ENCODE data around the gene ARRB2. TPM values are rescaled to one million over a fixed set of nuclear protein-coding genes. Genes with fewer than 3 reads are reported as not detected.

Gene ARRB2
- total and polyA plus RNA-seq, 2 experiments from 2014 or later, result 37.3 to 45.0 TPM

GRCh38 chr17:4739122-4740024 is 28.9 kb downstream of the ARRB2 start, which contains the start of the genes CXCL16 and ZMYND15:
Gene CXCL16 (minus strand): TSS chr17:4739928. CDS start chr17:4739339, 589 bp downstream.
Gene ZMYND15 (plus strand): TSS chr17:4739833. CDS start chr17:4740549, 716 bp downstream.
- 0 out of 2 replicates have a peak, but pooled peaks cover 5% of the 10 kb centered on the region for H4K20me1 ChIP-seq (replicated peaks; ENCODE audit: insufficient read depth)
- H3K79me2 ChIP-seq (replicated peaks; ENCODE audit: insufficient read depth), result no peaks in the 10 kb centered on the region
- ATAC-seq (peak; percentile 69), DNase-seq (ENCODE audit: low spot score) (peak; percentile 55)
- peak within 1 kb of the TSS; percentile 96 for H2AFZ ChIP-seq
- H3F3A ChIP-seq (replicated peaks; ENCODE audit: low read depth), result peaks cover 6% of the 10 kb centered on the region; the same call in 1 of the 2 replicates
- Mint-ChIP-seq H3K4me3 (peak within 1 kb of the TSS; percentile 79), H3K9me3 (no peaks in the 10 kb centered on the region; the same call in 1 of the 3 replicates), H3K36me3 (ENCODE audit: low read depth) (no peaks in the 10 kb centered on the region; the same call in 2 of the 3 replicates), H3K4me1 (peaks cover 9% of the 10 kb centered on the region), H3K27ac (no peak within 1 kb of the TSS), H3K27me3 (ENCODE audit: insufficient read depth, low read depth, poor library complexity) (peaks cover 62% of the 10 kb centered on the region)
- peaks cover 76% of the 10 kb centered on the region for H3K27me3 ChIP-seq (ENCODE audit: insufficient read depth)
- peak within 1 kb of the TSS; percentile 75 for H3K4me3 ChIP-seq
- no peak within 1 kb of the TSS for H3K27ac ChIP-seq (ENCODE audit: low read depth)
- peaks cover 9% of the 10 kb centered on the region; the same call in 1 of the 2 replicates for H3K4me1 ChIP-seq (ENCODE audit: insufficient read depth)
- H3K36me3 ChIP-seq (ENCODE audit: insufficient read depth), result no peaks in the 10 kb centered on the region
- no peak for TF ChIP-seq JUNB (IDR thresholded peaks at IDR 0.05; ENCODE audit: unreplicated experiment)
- no peak for TF ChIP-seq REST (IDR thresholded peaks at IDR 0.05; ENCODE audit: unreplicated experiment)
- no peak for TF ChIP-seq NANOG (IDR thresholded peaks at IDR 0.05; ENCODE audit: borderline replicate concordance)
- no peak for TF ChIP-seq STAT1 (IDR thresholded peaks at IDR 0.05; ENCODE audit: unreplicated experiment)
- TF ChIP-seq CREB1 (CRISPR knock-in tag; IDR thresholded peaks at IDR 0.05; ENCODE audit: low read depth), result peak; percentile 62
- no peak for TF ChIP-seq ZNF462 (CRISPR knock-in tag; IDR thresholded peaks at IDR 0.05)
- peak within 1 kb of the TSS; percentile 91 for H3K4me2 ChIP-seq
- H3K9me2 ChIP-seq (ENCODE audit: insufficient read depth), result no peaks in the 10 kb centered on the region
